Calu3 (cell line): ENCODE results near the gene TFAP2A. TPM values are rescaled to one million over a fixed set of nuclear protein-coding genes. Genes with fewer than 3 reads are reported as not detected.
A peak's percentile ranks its signal among the peaks of the same experiment; 100 is the strongest.

Source experiments
- BruUV-seq: library from RNA; stranded (reverse); fragments of 400-500 nt; replicated peaks from 2 replicates; lab custom pipeline; 2021; lab: Mats Ljungman, UMichigan
- CTCF ChIA-PET: fragments of 300-600 bp; sonication (Branson Sonifier 250); formaldehyde crosslinking; loops from one replicate; lab custom pipeline; 2022; ENCODE audit warnings: antibody characterized with exemption; lab: Charles Lee
- DNase-seq: peaks from one replicate; pipeline ENCODE4 v3.0.0; 2022
- H3K27ac Mint-ChIP-seq: one replicate; pipeline ENCODE4 v1.8.0; 2022; ENCODE audit warnings: mixed read lengths; ENCODE audit not compliant: unreplicated experiment
- H3K27me3 Mint-ChIP-seq: one replicate; pipeline ENCODE4 v1.8.0; 2022; ENCODE audit warnings: mixed read lengths; ENCODE audit not compliant: unreplicated experiment
- H3K36me3 Mint-ChIP-seq: one replicate; pipeline ENCODE4 v1.8.0; 2022; ENCODE audit warnings: mild to moderate bottlenecking, moderate library complexity, mixed read lengths; ENCODE audit not compliant: insufficient read depth, unreplicated experiment
- H3K4me1 Mint-ChIP-seq: one replicate; pipeline ENCODE4 v1.8.0; 2022; ENCODE audit warnings: mild to moderate bottlenecking, low read depth, mixed read lengths; ENCODE audit not compliant: unreplicated experiment
- H3K4me3 Mint-ChIP-seq: one replicate; pipeline ENCODE4 v1.8.0; 2022; ENCODE audit warnings: mild to moderate bottlenecking, low read depth, moderate library complexity, mixed read lengths; ENCODE audit not compliant: unreplicated experiment
- H3K9me3 Mint-ChIP-seq: one replicate; pipeline ENCODE4 v1.8.0; 2022; ENCODE audit warnings: low read depth, mixed read lengths; ENCODE audit not compliant: unreplicated experiment
- intact Hi-C: fragments of 100-400 bp; cut with micrococcal nuclease; formaldehyde crosslinking; loops from one replicate; pipeline ENCODE4 v1.10.0; 2022; ENCODE audit not compliant: unreplicated experiment
- total RNA-seq: library from RNA; stranded (reverse); gene quantifications from 2 replicates; pipeline ENCODE4 v1.2.3, GENCODE V29; 2022
- TF ChIP-seq, protein P1 (sequence below): fragments of 200-600 bp; IDR thresholded peaks from one replicate; pipeline ENCODE4 v1.8.0; 2022; ENCODE audit warnings: antibody characterized with exemption; ENCODE audit not compliant: unreplicated experiment

TFAP2A gene
- total RNA-seq, 1 experiment from 2014 or later: 74.7 TPM

DNA sequence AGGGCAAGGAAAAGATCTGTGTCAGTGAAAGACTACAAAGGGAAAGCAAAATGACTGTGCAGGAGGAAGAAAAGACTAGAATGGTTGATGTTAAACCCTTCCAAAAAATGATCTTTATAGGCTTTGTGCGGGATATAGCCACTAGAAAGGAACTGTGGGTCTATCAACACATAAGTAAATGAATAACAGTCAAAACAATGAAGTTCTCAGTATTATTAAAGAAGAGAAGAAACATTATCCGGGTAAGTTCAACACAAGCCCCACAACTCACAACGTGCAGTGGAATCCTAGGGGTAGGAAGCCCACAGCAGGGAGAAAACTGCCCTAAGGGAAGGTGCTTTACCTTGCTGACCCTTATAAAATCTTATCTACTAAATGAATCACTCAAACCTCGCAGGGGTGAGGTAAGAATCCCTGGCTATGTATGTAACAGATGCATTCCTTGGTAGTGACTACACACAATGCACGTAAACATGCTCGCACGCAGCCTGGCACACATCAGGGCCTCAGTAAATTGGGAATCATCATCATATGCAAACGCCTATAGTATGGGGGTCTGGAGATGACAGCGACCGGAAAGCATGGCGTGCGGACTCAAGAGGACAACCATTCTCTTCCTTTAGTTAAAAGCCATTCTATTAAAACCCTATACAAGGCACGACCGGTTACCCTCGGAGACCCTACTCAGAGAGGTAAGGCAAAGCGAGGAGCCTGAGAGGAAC, 11.3 kb downstream of the TFAP2A start:
- Mint-ChIP-seq H3K36me3 (peaks cover 95% of the 10 kb centered on the region), H3K4me1 (peaks cover 28% of the 10 kb centered on the region), H3K9me3 (no peaks in the 10 kb centered on the region), H3K4me3 (peak overlapping the region; percentile 92), H3K27ac (peak overlapping the region; percentile 93), H3K27me3 (no peaks in the 10 kb centered on the region)
- CTCF ChIA-PET: interaction anchor here (1.2 kb wide), 1 partner anchor 15 kb away, joined by 5 read pairs; no protein-coding TSS in a partner anchor
- TF ChIP-seq, protein P1, sequence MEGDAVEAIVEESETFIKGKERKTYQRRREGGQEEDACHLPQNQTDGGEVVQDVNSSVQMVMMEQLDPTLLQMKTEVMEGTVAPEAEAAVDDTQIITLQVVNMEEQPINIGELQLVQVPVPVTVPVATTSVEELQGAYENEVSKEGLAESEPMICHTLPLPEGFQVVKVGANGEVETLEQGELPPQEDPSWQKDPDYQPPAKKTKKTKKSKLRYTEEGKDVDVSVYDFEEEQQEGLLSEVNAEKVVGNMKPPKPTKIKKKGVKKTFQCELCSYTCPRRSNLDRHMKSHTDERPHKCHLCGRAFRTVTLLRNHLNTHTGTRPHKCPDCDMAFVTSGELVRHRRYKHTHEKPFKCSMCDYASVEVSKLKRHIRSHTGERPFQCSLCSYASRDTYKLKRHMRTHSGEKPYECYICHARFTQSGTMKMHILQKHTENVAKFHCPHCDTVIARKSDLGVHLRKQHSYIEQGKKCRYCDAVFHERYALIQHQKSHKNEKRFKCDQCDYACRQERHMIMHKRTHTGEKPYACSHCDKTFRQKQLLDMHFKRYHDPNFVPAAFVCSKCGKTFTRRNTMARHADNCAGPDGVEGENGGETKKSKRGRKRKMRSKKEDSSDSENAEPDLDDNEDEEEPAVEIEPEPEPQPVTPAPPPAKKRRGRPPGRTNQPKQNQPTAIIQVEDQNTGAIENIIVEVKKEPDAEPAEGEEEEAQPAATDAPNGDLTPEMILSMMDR: no peak
- BruUV-seq: no TSS peak
- DNase-seq: peak; percentile 47
- intact Hi-C loops: loop anchor here (1.0 to 10.0 kb wide), 2 partner anchors 89 to 370 kb away; no protein-coding TSS in a partner anchor

DNA sequence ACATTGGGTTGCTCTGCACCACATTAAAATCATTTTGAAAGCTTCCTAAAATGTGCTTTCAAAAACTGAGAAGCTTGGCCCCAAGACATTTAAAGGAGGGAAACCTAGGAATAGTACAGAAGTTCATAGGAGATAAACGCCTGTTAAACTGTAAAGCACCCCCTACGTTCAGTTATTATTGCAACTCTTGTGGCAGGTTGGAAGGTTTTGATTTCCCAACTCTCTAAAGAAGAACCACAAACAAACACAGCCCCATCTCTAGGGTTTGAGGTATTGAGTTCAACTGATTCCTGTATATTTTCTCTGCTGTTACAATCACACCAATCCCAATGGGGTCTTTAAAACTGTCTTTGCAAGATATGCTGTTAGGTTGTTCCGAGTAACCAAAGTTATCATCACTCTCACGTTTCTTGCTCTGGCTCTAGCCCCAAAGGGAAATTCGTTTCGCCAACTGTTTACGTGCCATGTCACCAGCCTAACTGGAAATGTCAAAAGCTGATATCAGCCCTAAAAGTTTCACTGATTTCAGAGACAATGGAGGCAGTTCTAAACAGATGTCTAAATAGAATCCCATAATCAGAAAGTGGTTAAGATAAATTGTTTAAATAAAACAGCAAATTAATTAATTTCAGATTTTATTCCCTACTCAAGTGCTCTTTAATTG, 12.1 kb downstream of the TFAP2A start:
- H3K9me3 Mint-ChIP-seq: no peaks in the 10 kb centered on the region
- no peaks in the 10 kb centered on the region for H3K27me3 Mint-ChIP-seq
- peak overlapping the region; percentile 92 for H3K4me3 Mint-ChIP-seq
- H3K36me3 Mint-ChIP-seq: peaks cover 95% of the 10 kb centered on the region
- DNase-seq: no peak
- TF ChIP-seq, protein P1: no peak
- CTCF ChIA-PET: no interaction called here
- H3K27ac Mint-ChIP-seq: peak overlapping the region; percentile 93
- peaks cover 28% of the 10 kb centered on the region for H3K4me1 Mint-ChIP-seq
- intact Hi-C loops: loop anchor here (1.0 to 10.0 kb wide), 2 partner anchors 88 to 369 kb away; no protein-coding TSS in a partner anchor
- no TSS peak for BruUV-seq

DNA sequence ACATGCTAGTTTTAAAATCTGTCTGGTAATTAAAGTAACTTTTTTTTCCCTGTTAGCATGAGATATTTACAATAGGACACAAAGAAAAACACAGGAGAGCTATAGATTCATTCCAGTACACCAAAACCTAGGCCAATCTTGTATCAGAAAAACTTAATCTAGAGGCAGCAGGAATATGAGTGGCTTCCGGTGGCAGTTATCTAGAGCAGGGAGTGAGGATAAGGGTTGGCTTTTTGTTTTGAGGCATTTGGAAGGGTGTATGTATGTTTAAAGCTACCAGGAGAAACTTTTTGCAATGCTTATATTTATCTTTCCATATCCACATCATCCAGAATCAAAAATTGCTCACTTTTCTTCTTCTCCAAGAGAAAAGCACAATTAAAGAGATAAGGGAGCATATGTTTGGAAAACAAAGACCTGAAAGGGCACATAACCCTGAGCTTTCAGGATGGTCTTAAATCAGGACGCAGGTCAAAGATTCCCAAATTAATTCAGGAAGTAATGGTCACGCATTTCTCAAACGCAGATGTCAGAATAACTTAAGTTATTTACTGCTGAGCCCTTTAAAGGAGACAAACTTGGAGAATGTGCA, 13.1 kb downstream of the TFAP2A start:
- TF ChIP-seq, protein P1: no peak
- Mint-ChIP-seq H3K4me3 (peak overlapping the region; percentile 92), H3K36me3 (peaks cover 93% of the 10 kb centered on the region), H3K27ac (peak overlapping the region; percentile 93), H3K27me3 (no peaks in the 10 kb centered on the region), H3K4me1 (peaks cover 28% of the 10 kb centered on the region), H3K9me3 (no peaks in the 10 kb centered on the region)
- BruUV-seq: TSS peak; percentile 5
- no peak for DNase-seq
- CTCF ChIA-PET: no interaction called here
- intact Hi-C loops: loop anchor here (10.0 kb wide), 1 partner anchor 87 kb away; no protein-coding TSS in a partner anchor

DNA sequence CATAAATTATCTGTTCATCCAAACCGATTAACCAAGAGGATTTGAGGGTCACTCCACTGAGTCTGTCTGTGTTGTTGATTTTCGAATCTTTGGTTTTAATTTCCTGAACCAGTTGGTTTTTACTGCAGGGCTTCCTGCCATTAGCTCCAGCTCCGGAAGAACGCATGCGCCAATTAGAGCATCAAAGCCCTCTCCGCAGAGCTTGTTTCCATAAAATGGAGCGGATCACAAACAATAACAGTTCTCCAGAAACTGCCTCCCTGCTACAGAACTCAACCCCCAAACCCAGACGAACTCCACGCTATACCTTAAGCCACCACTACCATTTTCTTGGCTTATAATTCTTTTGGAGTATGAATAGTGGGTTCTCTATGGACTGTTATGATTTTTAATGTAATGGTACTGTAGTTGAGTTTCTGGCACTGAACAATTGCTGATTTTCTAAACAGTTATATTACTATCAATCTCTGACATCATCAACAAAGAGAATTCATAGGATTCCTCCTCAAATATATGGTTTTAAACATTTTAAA, 13.8 kb downstream of the TFAP2A start:
- Mint-ChIP-seq H3K27ac (peak overlapping the region; percentile 58), H3K4me3 (no peak overlapping the region), H3K36me3 (peaks cover 88% of the 10 kb centered on the region), H3K27me3 (no peaks in the 10 kb centered on the region), H3K4me1 (peaks cover 24% of the 10 kb centered on the region), H3K9me3 (no peaks in the 10 kb centered on the region)
- intact Hi-C loops: loop anchor here (10.0 kb wide), 1 partner anchor 86 kb away; no protein-coding TSS in a partner anchor
- no TSS peak for BruUV-seq
- no peak for DNase-seq
- TF ChIP-seq, protein P1: no peak
- CTCF ChIA-PET: no interaction called here
